Immature natural killer cell (primary cell): ENCODE measurements around the gene TMPRSS5. TPM values are rescaled to one million over a fixed set of nuclear protein-coding genes. Genes with fewer than 3 reads are reported as not detected.

Experiments
- DNase-seq, 3 donors: peaks; one replicate each; pipeline ENCODE4 v3.0.0; 2022; ENCODE audit warnings: mixed read lengths in 1 of 3
- H3K27ac Mint-ChIP-seq, 6 donors: one replicate each; pipeline ENCODE4 v1.8.0; 2020; ENCODE audit warnings: mixed read lengths in 6 of 6, mild to moderate bottlenecking in 5 of 6, inconsistent platforms in 4 of 6, moderate library complexity in 3 of 6
- H3K27me3 Mint-ChIP-seq, 3 donors: one replicate each; pipeline ENCODE4 v1.8.0; 2020 to 2021; ENCODE audit warnings: low read depth in 3 of 3, mild to moderate bottlenecking in 3 of 3, mixed read lengths in 3 of 3, moderate library complexity in 3 of 3, inconsistent platforms in 1 of 3
- H3K36me3 Mint-ChIP-seq, 3 donors: one replicate each; pipeline ENCODE4 v1.8.0; 2020; ENCODE audit warnings: mixed read lengths in 3 of 3, inconsistent platforms in 2 of 3, mild to moderate bottlenecking in 2 of 3
- H3K4me1 Mint-ChIP-seq, 2 donors: one replicate each; pipeline ENCODE4 v1.8.0; 2020; ENCODE audit warnings: inconsistent platforms in 2 of 2, mild to moderate bottlenecking in 2 of 2, mixed read lengths in 2 of 2, moderate library complexity in 1 of 2
- H3K4me3 Mint-ChIP-seq, 5 donors: one replicate each; pipeline ENCODE4 v1.8.0; 2020; ENCODE audit warnings: mild to moderate bottlenecking in 5 of 5, mixed read lengths in 5 of 5, inconsistent platforms in 3 of 5, moderate library complexity in 3 of 5
- H3K9me3 Mint-ChIP-seq, 6 donors: one replicate each; pipeline ENCODE4 v1.8.0; 2020; ENCODE audit warnings: mild to moderate bottlenecking in 6 of 6, mixed read lengths in 6 of 6, inconsistent platforms in 4 of 6, moderate library complexity in 3 of 6
- polyA plus RNA-seq, 3 donors: library from polyadenylated mRNA; unstranded; fragments of 300-500 nt; fragmentation: Illumina TruSeq; gene quantifications; one replicate each; pipeline ENCODE4 v1.2.3, GENCODE V29; 2021

Gene TMPRSS5
- polyA plus RNA-seq, 3 donors from 2014 or later = not detected

- Mint-ChIP-seq H3K4me1 (peaks cover 0 to 7% of the 10 kb centered on the region in 2 donors), H3K36me3 (no peaks in the 10 kb centered on the region), H3K27ac (no peak overlapping the region), H3K27me3 (peaks cover 0 to 11% (median 2%) of the 10 kb centered on the region in 3 donors), H3K9me3 (peaks cover 2 to 14% (median 10%) of the 10 kb centered on the region in 6 donors), H3K4me3 (no peak overlapping the region)
- DNase-seq = no peak
Measured at GRCh38 chr11:113670149-113670830, 35.8 kb downstream of the TMPRSS5 start.

- no peak overlapping the region for H3K4me3 Mint-ChIP-seq
- peaks cover 0 to 11% (median 2%) of the 10 kb centered on the region in 3 donors for H3K27me3 Mint-ChIP-seq
- no peak overlapping the region for H3K27ac Mint-ChIP-seq
- no peak for DNase-seq
- H3K9me3 Mint-ChIP-seq = peaks cover 2 to 15% (median 11%) of the 10 kb centered on the region in 6 donors
- H3K4me1 Mint-ChIP-seq = no peaks in the 10 kb centered on the region
- no peaks in the 10 kb centered on the region for H3K36me3 Mint-ChIP-seq
Measured at GRCh38 chr11:113668255-113668654, 37.9 kb downstream of the TMPRSS5 start.

- Mint-ChIP-seq H3K9me3 (peaks cover 2 to 15% (median 11%) of the 10 kb centered on the region in 6 donors), H3K4me1 (no peaks in the 10 kb centered on the region), H3K36me3 (no peaks in the 10 kb centered on the region), H3K27me3 (peaks cover 0 to 11% (median 2%) of the 10 kb centered on the region in 3 donors), H3K27ac (no peak overlapping the region), H3K4me3 (no peak overlapping the region)
- DNase-seq = no peak
Measured at GRCh38 chr11:113667801-113668200, 38.3 kb downstream of the TMPRSS5 start.

- no peak overlapping the region for H3K27ac Mint-ChIP-seq
- H3K9me3 Mint-ChIP-seq = peaks cover 2 to 15% (median 11%) of the 10 kb centered on the region in 6 donors
- DNase-seq = no peak
- H3K36me3 Mint-ChIP-seq = no peaks in the 10 kb centered on the region
- H3K4me1 Mint-ChIP-seq = no peaks in the 10 kb centered on the region
- no peak overlapping the region for H3K4me3 Mint-ChIP-seq
- peaks cover 0 to 9% (median 2%) of the 10 kb centered on the region in 3 donors for H3K27me3 Mint-ChIP-seq
Measured at GRCh38 chr11:113666584-113666983, 39.5 kb downstream of the TMPRSS5 start.

GRCh38 chr11:113664981-113665710 lies 41.0 kb downstream of the TMPRSS5 start:
- H3K9me3 Mint-ChIP-seq = peaks cover 2 to 15% (median 11%) of the 10 kb centered on the region in 6 donors
- peaks cover 0 to 9% (median 2%) of the 10 kb centered on the region in 3 donors for H3K27me3 Mint-ChIP-seq
- H3K36me3 Mint-ChIP-seq = no peaks in the 10 kb centered on the region
- H3K4me3 Mint-ChIP-seq = no peak overlapping the region
- H3K27ac Mint-ChIP-seq = no peak overlapping the region
- no peaks in the 10 kb centered on the region for H3K4me1 Mint-ChIP-seq
- DNase-seq = no peak

- DNase-seq = no peak
- Mint-ChIP-seq H3K4me3 (no peak overlapping the region), H3K4me1 (no peaks in the 10 kb centered on the region), H3K27me3 (peaks cover 0 to 9% (median 0%) of the 10 kb centered on the region in 3 donors), H3K36me3 (no peaks in the 10 kb centered on the region), H3K27ac (no peak overlapping the region), H3K9me3 (peaks cover 2 to 15% (median 11%) of the 10 kb centered on the region in 6 donors)
Measured at GRCh38 chr11:113664069-113664980, 41.8 kb downstream of the TMPRSS5 start.

- Mint-ChIP-seq H3K36me3 (no peaks in the 10 kb centered on the region), H3K4me3 (no peak overlapping the region), H3K9me3 (peaks cover 2 to 14% (median 10%) of the 10 kb centered on the region in 6 donors), H3K27ac (no peak overlapping the region), H3K4me1 (no peaks in the 10 kb centered on the region), H3K27me3 (peaks cover 0 to 6% (median 0%) of the 10 kb centered on the region in 3 donors)
- DNase-seq = no peak
Measured at GRCh38 chr11:113663567-113663966, 42.5 kb downstream of the TMPRSS5 start.

- Mint-ChIP-seq H3K27ac (no peak overlapping the region), H3K4me1 (no peaks in the 10 kb centered on the region), H3K36me3 (no peaks in the 10 kb centered on the region), H3K9me3 (peaks cover 0 to 9% (median 0%) of the 10 kb centered on the region in 6 donors), H3K27me3 (peaks cover 0 to 8% (median 2%) of the 10 kb centered on the region in 3 donors), H3K4me3 (no peak overlapping the region)
- DNase-seq = no peak
Measured at GRCh38 chr11:113655771-113656170, 50.3 kb downstream of the TMPRSS5 start.

- no peak overlapping the region for H3K4me3 Mint-ChIP-seq
- peaks cover 0 to 13% (median under 1%) of the 10 kb centered on the region in 3 donors for H3K27me3 Mint-ChIP-seq
- peaks cover 0 to 9% (median 0%) of the 10 kb centered on the region in 6 donors for H3K9me3 Mint-ChIP-seq
Measured at GRCh38 chr11:113651023-113651422, 55.1 kb downstream of the TMPRSS5 start.

GRCh38 chr11:113649311-113649710 lies 56.8 kb downstream of the TMPRSS5 start:
- Mint-ChIP-seq H3K9me3 (peaks cover 0 to 9% (median 0%) of the 10 kb centered on the region in 6 donors), H3K36me3 (no peaks in the 10 kb centered on the region), H3K4me1 (no peaks in the 10 kb centered on the region), H3K4me3 (no peak overlapping the region), H3K27ac (no peak overlapping the region), H3K27me3 (peaks cover 0 to 12% (median 0%) of the 10 kb centered on the region in 3 donors)
- DNase-seq = no peak

More at GRCh38 chr11:113651023-113651422, 55.1 kb downstream of the TMPRSS5 start:
- Mint-ChIP-seq H3K27ac (no peak overlapping the region), H3K4me1 (no peaks in the 10 kb centered on the region), H3K36me3 (no peaks in the 10 kb centered on the region)
- no peak for DNase-seq

GRCh38 chr11:113647856-113648255 lies 58.3 kb downstream of the TMPRSS5 start:
- DNase-seq = no peak
- Mint-ChIP-seq H3K27ac (no peak overlapping the region), H3K36me3 (no peaks in the 10 kb centered on the region), H3K4me1 (no peaks in the 10 kb centered on the region), H3K9me3 (peaks cover 0 to 3% (median 0%) of the 10 kb centered on the region in 6 donors), H3K4me3 (no peak overlapping the region), H3K27me3 (peaks cover 0 to 6% (median 0%) of the 10 kb centered on the region in 3 donors)

GRCh38 chr11:113647108-113647507 lies 59.0 kb downstream of the TMPRSS5 start:
- H3K27me3 Mint-ChIP-seq = peaks cover 0 to 5% (median 0%) of the 10 kb centered on the region in 3 donors
- no peak for DNase-seq
- H3K4me3 Mint-ChIP-seq = no peak overlapping the region
- H3K9me3 Mint-ChIP-seq = peaks cover 0 to 2% (median 0%) of the 10 kb centered on the region in 6 donors
- no peaks in the 10 kb centered on the region for H3K36me3 Mint-ChIP-seq
- H3K27ac Mint-ChIP-seq = no peak overlapping the region
- H3K4me1 Mint-ChIP-seq = no peaks in the 10 kb centered on the region

- Mint-ChIP-seq H3K27me3 (peaks cover 0 to 7% (median 0%) of the 10 kb centered on the region in 3 donors), H3K36me3 (no peaks in the 10 kb centered on the region), H3K4me1 (no peaks in the 10 kb centered on the region), H3K9me3 (peaks cover 0 to 2% (median 0%) of the 10 kb centered on the region in 6 donors), H3K27ac (no peak overlapping the region), H3K4me3 (no peak overlapping the region)
- no peak for DNase-seq
Measured at GRCh38 chr11:113645593-113646349, 60.3 kb downstream of the TMPRSS5 start.
